Activated CD8-positive, alpha-beta memory T cell treated with anti-CD3 and anti-CD28 coated beads, Interleukin-2, amount 50 U/mL, for 1 hour (primary cell): ENCODE measurements around the gene PMPCB.
"Not testable (repeated sequence)": the region's sequence is repeated elsewhere in the genome, so short reads cannot be mapped to it uniquely, and the experiment has no call there.

Experiments used
- DNase-seq: peaks from one replicate; pipeline ENCODE4 v3.0.0-alpha.2; 2020; ENCODE audit errors: extremely low read depth

PMPCB gene, protein sequence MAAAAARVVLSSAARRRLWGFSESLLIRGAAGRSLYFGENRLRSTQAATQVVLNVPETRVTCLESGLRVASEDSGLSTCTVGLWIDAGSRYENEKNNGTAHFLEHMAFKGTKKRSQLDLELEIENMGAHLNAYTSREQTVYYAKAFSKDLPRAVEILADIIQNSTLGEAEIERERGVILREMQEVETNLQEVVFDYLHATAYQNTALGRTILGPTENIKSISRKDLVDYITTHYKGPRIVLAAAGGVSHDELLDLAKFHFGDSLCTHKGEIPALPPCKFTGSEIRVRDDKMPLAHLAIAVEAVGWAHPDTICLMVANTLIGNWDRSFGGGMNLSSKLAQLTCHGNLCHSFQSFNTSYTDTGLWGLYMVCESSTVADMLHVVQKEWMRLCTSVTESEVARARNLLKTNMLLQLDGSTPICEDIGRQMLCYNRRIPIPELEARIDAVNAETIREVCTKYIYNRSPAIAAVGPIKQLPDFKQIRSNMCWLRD

DNA sequence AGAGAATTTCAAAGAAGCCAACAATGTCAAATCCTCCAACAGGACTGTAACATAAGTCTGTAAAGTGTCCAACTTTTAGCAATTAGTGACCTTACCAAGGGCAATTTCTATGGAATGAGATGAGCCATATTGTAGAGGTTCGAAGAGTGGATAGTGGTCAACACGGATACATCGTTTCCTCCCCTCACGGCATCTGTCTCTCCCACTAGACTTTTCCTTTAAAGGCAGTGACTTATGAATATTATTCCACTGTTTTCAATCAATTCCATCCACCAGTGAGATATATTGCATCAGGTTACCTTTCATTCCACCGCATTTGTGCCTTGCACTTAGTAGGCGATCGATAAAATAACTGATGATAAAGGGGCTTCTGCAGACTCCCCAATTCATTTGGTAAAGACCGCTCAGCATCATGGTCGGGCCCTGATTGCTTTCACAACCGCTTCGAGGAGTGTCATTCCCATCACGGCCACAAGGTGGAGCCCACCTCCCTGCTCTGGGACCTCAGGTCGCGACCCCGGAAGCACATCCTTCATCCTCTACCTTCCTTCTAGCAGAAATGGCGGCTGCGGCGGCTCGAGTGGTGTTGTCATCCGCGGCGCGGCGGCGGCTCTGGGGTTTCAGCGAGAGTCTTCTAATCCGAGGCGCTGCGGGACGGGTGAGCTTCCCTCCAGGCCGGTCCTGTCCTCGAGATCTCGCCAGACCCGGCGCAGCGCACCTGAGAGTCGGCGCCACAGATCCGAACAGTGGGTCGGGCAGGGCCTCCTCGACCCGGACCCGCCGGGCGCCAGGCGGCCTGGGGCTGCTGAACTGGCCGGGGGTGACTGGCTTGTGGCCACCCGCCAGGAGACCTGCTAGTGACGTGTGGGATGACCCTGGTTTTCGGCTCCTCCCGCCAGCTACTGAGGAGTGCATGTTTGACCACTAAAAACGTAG lies at the start of gene PMPCB:
PMPCB (plus strand) TSS at position 535 of the 936 bp plus-strand sequence; CDS start at position 560, 25 bp downstream.
- DNase-seq, result peak; percentile 86

DNA sequence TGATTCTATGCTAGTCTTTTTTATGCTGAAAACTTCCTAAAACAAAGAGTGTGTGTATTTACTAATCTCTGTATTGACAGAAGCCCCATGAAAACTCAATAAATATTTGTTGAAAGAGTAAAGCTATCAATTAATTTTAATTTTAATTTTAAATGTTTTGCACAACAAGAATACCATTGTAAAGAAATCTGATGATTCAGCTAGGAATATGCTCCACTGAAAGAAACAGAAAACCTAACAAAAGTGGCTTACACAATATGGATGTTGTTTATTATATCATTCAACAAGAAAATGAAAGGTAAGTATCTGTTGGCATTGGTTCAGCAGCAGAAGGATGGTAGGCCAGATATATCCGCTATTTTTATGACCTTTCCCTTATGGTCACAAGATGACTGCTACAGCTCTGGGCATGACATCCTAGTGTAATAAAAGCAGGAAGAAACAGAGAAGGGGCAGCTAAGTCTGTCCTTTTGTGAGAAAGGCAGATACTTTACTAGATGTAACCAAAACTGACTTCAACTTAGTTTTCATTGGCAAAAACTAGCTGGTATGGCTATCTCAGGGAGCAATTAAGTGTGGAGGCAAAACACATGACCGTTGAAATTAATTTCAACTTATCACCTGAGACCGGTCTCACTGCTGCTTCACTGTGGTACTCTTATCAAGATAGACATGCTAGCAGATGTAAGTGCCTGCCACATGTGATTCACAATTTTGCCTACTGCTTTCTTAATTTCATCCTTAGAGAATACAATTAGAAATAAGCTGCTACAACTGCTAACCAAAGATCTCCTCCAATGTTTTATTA lies 43.3 kb upstream of the PMPCB start:
- DNase-seq, result not testable (repeated sequence)

DNA sequence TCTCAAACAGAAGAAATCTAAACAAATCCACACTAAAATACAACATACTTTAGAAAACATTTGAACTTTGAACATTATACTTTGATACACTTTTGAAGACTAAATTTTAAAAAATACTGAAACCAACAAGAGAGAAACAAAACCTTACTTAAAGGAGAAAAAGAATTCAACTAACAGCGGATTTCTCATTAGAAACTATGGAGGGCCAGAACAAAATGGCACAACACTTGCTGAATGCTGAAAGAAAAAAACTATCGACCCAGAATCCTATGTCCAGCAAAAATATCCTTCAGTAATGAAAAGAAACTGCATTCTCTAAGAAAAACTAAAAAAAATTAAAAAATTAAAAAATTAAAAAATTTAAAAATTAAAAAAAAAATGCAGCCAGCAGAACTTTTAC lies 33.2 kb upstream of the PMPCB start:
- not testable (repeated sequence) for DNase-seq

DNA sequence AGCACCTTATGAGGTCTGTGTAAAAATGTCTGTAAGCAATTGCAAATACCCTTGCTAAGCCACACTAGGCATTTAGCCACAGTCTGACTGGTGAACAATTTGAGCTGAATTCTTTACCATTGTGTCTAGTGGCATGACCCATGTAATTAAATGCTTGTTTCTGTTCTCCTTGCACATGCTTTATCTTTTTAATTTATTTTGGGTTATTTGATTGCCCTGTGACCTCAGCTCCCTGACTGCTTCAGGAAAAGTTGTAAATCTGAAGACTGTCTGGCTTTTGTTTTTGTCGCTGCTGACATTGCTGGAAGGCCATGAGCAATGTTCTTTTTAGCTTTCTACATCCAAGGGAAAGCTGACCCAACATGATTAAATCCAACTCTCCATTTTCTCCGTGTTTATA lies 31.0 kb upstream of the PMPCB start:
- DNase-seq, result not testable (repeated sequence)

DNA sequence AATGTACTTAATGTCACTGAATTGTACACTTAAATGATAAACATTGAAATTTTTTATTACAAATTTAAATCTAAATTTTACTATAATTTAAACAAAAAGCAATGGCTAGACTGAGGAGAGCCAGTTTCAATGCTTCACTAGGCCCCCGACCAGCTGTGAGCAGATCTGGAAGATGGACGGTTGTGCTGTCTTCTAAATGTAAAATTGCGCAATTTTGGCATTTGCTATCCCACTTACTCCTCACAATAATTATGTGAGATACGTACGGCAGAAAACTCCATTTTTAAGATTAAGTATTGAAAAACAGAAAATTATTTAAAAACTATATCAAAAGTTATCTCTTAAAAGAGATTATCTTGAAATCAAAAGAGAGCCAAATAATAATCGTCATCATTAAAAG lies 23.9 kb upstream of the PMPCB start:
- DNase-seq, result not testable (repeated sequence)

DNA sequence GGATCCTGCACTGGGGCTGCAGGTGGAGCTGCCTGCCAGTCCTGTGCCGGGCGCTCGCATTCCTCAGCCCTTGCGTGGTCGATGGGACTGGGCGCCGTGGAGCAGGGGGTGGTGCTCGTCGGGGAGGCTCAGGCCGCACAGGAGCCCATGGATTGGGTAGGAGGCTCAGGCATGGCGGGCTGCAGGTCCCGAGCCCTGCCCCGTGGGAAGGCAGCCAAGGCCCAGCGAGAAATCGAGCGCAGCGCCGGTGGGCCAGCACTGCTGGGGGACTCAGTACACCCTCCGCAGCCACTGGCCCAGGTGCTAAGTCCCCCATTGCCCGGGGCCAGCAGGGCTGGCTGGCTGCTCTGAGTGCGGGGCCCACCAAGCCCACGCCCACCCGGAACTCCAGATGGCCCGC lies 22.4 kb upstream of the PMPCB start:
- not testable (repeated sequence) for DNase-seq

DNA sequence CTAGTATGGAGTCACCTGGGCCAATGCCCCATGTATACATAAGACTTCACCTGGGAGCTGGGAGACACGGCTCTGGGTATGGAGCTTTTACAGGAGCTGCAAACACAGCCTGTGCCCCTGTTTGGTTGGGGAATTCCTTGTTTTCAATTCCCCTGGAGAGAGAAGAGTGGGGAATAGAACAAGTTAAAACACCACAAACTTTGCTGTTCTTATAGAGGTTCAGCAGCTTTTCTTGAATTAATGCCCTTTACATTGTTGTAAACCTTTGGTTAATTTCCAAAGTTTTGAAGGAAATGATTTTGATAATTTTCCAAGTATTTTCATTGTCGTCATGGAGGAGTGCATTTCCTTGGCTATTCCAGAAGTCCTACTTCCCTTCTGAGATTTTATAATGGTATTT lies 19.0 kb upstream of the PMPCB start:
- DNase-seq, result not testable (repeated sequence)

DNA sequence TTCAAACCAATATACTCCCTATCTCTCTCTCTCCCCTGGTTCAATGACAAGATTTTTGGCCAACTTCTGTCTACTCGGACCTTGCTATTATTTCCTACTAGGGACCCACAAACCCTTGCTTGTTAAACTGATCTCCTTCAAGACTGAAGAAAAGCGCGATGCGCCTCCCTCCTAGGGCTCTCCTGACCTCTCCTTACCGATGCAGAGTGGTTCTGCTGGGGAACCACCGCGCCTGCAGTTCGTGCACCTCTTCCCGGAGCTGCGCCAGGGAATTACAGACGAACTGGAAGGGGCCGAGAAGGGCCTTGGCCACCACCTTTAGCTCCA lies 17.6 kb upstream of the PMPCB start:
- DNase-seq, result not testable (repeated sequence)

DNA sequence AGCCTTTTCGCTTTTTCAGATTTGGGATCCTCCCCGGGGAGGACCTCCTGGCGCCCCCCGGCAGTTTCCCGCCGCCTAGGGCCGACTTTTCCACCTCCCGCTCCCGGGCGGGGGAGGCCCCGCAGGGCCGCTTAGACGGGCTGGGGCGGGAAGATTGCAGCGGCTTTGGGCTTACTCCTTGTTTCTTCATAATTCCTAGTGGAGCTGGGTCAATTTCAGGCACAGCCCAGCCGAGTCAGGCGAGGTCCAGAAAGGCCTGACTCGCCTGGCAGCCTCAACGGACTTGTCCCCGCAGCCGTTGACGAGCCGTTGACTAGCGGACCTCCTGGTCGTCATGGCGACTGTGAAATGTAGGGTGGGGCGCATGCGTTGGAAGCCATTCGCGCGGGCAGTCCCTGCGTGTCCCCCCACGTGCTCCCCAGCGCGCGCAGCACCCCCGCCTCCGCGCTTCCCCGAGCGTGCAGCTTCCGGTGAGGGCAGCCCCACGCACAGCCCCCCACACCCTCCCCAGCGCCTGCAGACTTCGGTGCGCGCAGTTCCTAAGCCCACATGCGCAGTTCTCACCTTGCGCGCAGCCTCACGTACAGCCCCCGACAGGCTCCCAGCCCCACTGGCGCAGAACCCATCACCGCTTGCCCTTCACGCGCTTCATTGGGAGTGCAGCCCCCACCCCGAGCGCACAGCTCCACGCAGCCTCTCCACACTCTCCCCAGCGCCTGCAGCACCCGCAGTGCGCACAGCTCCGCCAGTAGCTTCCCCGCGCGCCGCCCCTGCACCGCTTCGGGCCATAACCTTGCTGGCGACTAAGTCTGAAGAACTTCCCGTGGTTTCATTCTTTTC lies 17.1 kb upstream of the PMPCB start:
- DNase-seq, result peak; percentile 81

DNA sequence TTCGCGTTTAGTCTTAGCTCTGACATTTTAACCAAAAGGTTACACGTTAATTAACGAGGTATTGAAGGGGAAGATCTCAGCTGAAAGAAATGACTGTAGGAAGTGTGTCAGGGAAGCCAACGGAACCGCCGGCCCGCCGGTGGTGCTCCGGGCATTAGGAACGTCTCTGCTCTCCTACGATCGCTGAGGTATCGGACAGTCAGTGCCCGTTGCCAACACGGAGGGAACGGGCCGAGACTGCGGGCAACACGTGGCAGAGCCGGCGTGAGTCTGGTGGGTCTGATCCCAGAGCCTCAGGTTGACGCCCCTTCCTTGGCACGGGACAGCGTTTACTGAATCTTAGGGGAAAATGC lies 16.5 kb upstream of the PMPCB start:
- DNase-seq, result not testable (repeated sequence)

DNA sequence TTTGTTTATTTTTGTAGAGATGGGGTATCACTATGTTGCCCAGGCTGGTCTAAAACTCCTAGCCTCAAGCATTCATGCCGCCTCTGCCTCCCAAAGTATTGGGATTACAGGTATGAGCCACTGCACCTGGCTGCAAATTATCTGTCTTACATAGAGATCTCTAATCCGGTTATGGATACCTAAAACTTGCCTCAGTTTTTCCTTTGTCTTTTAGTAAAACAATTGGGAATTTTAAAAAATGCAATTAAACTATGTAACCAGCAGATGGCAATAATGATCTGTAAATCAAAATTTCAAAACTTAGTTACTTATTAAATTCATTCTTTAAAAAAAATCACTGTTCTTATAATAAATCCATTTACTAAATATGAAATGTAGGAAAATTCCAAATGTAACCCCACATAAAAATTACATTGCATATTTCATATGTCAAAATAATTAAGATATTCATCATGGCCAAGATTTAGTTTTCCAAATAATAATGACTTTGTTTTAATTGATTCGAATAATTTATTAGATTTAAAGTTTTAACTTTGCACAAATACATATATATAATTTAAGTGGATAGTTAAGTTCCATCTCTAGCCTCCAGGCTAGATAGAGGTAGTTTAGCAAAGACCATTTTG lies 14.3 kb upstream of the PMPCB start:
- DNase-seq, result not testable (repeated sequence)

DNA sequence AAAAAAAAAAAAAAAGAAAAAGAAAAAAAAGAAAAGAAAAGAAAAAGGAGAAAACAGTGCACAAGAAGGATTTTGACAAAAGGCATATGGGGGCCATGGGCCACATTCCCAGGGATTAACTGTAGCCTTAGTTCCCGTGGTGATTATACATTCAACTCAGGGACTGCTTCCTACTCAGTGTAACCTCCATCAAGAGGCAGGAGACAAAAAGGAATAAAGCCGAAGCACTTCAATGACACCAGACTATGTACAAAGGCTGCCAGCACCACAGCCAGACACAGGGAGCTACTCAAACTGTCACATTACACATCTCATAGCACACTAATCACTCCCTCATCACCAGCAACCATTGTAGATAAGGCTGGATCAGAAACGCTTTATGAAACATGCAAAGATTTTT lies 5.1 kb upstream of the PMPCB start:
- no peak for DNase-seq

DNA sequence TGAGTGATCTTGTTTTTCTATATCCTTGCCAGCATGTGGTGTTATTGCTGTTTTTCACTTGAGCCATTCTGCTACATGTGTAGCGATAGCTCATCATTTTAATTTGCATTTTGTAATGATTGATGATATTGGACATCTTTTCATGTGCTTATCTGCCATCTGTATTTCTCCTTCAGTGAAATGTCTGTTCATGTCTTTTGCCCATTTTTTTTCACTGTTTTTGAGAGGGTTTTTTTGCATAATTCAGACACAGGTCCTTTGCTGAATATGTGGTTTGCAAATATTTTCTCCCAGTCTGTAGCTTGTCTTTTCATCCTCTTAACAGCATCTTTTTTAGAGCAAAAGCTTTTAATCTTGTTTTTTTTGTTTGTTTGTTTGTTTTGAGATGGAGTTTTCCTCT lies 3.7 kb upstream of the PMPCB start:
- no peak for DNase-seq

DNA sequence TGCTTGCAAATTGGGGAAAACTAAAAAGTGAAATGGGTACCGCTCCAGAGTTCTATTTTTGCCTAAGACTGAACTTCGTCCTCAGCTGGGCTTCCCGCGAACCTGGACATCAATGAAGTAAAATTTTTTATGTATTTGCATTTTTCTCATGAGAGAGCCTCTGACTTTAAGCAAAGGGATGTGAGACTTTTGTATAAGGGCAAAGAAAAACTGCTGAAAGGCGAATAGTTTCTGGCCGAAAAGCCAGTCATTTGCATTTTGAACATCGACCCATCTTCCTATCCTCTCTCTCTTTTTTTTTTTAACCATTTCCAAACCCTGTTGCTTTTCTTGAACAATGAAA lies 573 bp downstream of the PMPCB start:
- no peak for DNase-seq

DNA sequence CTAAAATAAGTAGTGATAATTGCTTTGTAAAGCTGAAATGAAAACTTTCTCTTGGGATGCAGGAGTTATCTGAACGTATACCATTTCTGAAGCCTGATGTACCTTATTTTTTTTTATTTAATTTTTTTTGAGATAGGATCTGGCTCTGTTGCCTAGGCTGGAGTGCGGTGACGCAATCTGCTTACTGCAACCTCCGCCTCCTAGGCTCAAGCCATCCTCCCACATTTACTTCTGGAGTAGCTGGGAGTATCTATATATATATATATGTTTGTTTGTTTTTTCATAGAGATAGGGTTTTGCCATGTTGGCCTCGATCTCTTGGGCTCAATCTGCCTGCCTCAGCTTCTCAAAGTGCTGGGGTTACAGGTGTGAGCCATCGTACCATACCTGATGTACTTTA lies 2.4 kb downstream of the PMPCB start:
- no peak for DNase-seq

DNA sequence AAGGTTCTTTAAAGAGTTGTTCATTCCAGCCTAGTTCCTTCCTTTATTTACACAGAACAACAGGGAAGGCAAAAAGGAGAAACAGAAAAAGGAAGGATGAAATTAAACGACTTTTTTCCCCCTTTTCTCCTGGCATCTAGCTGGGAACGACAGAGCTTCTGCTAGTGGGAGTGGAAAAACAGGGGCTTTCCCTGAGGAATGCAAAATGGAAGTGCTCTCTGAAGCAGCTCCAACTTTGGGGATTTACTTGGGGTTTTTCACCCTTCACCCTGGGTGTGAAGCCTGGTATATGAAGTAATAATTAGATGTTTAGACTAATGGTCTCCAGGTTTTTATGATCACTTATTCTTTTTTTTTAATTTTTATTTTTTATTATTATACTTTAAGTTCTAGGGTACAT lies 4.2 kb downstream of the PMPCB start:
- DNase-seq, result no peak

DNA sequence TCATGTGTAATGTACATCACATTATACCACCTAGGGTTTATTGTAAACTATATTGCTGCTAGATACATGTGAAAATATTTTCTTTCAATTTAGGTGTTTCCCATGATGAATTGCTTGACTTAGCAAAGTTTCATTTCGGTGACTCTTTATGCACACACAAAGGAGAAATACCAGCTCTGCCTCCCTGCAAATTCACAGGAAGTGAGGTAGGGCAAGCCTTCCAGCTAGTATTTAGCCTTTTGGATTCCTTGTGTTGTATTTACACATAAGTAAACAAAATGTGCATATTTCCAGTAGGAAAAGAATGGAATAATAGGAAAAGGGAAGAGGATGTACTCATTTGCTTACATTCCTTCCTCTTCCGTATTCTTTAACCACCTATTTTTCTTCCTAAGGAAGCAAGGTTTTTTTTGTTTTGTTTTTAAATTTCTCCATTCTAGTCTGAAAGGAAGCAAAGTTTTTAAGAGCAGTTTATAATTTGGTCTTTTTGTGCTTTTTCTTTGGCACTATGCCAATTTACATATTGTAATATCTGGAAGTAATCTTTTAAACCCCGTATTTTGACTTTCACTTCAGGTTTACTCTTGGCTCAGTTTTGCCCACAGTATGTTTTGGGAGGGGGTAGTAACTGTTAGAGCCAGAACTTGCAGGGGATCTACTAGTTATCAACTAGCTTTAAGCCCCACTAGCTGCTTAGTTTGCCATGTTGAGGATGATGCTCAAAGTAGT lies 10.4 kb downstream of the PMPCB start:
- no peak for DNase-seq

DNA sequence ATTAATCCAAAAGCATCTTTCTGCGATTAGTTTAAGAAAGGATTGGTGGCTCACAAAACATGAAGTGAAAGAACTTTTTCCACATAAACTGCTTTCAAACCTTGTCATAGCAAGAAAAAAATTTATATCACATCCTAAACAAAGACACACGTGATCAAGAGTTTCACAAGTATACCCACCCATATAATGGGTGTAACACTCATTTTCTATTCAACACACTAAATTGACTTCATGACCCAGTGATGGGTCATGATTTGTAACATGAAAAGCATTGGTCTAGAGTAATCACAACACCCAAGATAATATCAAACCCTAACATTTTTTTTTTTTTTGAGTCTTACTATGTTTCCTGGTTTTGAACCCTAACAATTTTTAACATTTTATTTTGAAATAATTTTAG lies 17.6 kb downstream of the PMPCB start:
- DNase-seq, result no peak

DNA sequence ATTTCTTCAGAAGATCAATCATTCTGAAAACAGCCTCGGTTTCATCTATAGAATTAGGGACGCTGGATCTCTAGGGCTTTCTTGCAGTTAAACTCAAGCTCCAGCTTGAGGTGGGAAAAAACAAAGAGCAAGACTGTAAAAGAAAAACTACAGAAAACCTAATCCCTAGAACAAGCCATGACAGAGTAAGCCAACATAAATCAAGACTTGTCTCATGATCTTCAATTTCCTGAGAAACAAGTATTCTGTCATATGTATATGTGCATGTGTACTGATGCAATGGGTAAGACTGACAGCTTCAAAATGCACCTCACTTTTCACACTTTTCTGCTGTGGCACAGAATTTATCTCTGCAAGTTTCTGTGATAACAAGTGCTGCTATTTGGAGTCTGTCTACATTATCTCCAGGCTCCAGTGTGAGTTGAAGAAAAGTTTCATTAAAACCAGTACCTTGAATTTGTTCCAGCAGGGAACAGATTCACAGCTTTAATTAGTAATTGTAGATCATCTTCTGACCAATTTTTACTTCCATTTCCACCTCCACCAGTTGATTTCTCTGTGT lies 19.2 kb downstream of the PMPCB start:
- no peak for DNase-seq

DNA sequence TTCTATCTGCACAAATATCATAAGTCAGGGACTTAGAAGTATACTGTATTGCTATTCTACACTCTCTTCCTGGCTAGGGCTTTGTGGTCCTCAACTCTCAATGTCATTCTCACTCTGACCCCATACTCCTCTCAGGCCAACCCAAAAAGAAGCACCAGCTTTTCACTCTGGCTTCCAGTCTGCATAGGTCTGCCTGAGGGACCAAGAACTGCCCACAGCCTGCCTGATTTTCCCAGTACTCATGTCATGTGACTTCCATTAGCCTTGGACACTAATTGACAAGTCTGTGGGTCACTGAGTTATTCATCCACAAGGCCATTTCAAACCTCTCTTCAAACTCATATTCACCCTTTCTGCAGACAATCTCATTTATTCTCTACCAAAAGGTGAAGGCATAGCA lies 19.8 kb downstream of the PMPCB start:
- no peak for DNase-seq
